AG10803 (cell line): Measurements from ENCODE around the gene TNFAIP8L1.

Experiments
- DNase-seq: peaks from one replicate; pipeline ENCODE4 v3.0.0; 2010; ENCODE audit warnings: low read depth
- H3K4me3 ChIP-seq: 2 replicates; pipeline ENCODE4 v1.5.1; 2011; ENCODE audit warnings: mild to moderate bottlenecking, low read length, control low read depth
- TF ChIP-seq, protein P1 (sequence below): conservative IDR thresholded peaks from 2 replicates; pipeline ENCODE4 v1.5.1; 2011; ENCODE audit warnings: mild to moderate bottlenecking, low read length, control low read depth, inconsistent platforms

The TNFAIP8L1 gene

DNA sequence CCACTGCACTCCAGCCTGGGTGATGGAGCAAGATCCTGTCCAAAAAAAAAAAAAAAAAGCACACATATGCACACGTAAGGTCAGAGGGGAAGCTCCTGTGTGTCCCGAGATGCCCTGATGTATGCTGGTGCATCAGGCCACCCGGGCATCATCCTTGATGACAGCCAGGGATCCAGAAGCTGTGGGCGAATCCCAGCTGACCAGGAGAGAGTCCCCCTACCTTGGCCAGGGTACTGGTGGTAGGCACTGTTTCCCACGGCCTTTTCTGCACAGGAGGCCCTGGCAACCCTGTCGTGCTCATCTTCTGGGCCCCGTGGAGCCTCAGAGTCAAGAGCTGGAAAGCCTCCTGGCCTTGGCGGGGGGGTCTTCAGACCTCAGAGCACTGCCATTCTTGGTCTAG lies 16.8 kb downstream of the TNFAIP8L1 start:
- TF ChIP-seq, protein P1, sequence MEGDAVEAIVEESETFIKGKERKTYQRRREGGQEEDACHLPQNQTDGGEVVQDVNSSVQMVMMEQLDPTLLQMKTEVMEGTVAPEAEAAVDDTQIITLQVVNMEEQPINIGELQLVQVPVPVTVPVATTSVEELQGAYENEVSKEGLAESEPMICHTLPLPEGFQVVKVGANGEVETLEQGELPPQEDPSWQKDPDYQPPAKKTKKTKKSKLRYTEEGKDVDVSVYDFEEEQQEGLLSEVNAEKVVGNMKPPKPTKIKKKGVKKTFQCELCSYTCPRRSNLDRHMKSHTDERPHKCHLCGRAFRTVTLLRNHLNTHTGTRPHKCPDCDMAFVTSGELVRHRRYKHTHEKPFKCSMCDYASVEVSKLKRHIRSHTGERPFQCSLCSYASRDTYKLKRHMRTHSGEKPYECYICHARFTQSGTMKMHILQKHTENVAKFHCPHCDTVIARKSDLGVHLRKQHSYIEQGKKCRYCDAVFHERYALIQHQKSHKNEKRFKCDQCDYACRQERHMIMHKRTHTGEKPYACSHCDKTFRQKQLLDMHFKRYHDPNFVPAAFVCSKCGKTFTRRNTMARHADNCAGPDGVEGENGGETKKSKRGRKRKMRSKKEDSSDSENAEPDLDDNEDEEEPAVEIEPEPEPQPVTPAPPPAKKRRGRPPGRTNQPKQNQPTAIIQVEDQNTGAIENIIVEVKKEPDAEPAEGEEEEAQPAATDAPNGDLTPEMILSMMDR = no peak
- DNase-seq = no peak
- no peak overlapping the region for H3K4me3 ChIP-seq

DNA sequence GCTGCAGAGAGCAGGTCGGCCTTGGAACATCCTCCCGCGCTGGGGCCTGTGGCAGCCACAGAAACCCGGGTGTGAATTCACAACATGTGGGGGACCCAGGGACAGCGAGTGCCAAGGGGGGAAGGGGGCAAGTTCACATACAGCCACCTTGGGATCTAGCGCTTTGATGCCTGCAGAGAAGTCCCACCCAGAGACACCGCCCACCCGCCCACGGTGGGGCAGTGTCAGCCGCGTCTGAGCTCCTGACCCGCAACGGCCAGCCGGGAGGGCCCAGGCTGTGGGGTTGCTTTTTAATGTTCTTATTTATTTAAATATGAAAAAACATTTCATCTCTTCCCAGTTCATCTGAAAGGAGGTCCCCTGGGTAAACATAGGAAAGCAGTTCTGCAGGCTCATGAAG lies 17.9 kb downstream of the TNFAIP8L1 start:
- H3K4me3 ChIP-seq = no peak overlapping the region
- TF ChIP-seq, protein P1 = no peak
- no peak for DNase-seq

DNA sequence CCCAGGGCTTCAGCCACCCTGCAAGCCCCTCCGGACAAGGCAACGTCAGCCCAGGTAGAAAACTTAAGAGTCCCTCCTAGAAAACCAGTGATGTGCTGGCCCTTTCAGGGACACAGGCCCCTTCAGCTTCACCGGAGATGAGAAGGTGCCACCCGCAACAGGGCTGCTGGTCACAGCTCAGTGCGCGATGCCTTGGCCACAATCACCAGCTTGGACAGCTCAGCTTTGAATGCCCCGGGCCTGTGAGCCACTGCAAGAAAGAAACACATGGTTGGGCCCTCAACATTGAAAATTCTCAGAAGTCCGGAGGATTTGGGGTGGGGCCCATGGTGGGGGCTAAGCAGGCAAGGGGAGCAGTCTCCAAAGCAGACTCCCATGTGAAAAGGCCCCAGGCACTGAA lies 18.5 kb downstream of the TNFAIP8L1 start:
- no peak for DNase-seq
- no peak overlapping the region for H3K4me3 ChIP-seq
- TF ChIP-seq, protein P1 = no peak

DNA sequence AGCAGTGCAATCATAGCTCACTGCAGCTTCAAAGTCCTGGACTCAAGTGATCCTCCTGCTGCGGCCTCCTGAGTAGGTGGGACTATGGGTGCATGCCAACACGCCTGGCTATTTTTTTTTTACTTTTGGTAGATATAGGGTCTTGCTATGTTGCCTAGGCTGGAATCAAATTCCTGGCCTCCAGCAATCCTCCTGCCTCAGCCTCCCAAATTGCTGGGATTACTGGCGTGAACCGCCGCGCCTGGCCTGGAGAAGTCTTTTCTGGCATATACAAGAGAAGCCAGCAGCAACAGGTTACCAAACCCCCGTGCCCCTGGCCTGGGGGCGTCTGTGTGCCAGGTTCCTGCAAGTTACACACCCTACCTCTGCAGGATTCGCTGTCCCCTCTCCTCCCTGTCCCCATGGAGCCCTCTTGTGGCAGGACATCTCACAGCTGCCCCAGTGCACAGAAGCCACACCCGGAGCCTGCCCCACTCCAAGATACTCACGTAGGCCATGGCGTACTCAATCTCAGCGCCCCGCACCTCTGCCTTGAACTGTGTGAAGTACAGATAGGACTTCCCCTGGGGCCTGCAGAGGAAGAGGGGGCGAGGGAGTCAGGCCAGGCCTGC lies 21.0 kb downstream of the TNFAIP8L1 start:
- H3K4me3 ChIP-seq = no peak overlapping the region
- DNase-seq = no peak
- TF ChIP-seq, protein P1 = peak; percentile 10; the same call in 1 of the 2 replicates

DNA sequence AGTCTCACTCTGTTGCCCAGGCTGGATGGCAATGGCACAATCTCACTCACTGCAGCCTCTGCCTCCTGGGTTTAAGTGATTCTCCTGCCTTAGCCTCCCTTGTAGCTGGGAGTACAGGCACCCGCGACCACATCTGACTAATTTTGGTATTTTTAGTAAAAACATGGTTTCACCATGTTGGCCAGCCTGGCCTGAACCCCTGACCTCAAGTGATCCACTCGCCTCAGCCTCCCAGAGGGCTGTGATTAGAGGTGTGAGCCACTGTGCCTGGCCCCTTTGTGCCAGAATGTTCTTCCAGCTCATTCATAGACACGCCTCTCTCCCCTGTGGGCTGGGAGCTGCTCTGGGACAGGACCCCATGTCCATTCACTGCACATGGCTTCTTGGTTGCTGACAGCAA lies 21.7 kb downstream of the TNFAIP8L1 start:
- TF ChIP-seq, protein P1 = no peak
- H3K4me3 ChIP-seq = no peak overlapping the region
- DNase-seq = no peak

DNA sequence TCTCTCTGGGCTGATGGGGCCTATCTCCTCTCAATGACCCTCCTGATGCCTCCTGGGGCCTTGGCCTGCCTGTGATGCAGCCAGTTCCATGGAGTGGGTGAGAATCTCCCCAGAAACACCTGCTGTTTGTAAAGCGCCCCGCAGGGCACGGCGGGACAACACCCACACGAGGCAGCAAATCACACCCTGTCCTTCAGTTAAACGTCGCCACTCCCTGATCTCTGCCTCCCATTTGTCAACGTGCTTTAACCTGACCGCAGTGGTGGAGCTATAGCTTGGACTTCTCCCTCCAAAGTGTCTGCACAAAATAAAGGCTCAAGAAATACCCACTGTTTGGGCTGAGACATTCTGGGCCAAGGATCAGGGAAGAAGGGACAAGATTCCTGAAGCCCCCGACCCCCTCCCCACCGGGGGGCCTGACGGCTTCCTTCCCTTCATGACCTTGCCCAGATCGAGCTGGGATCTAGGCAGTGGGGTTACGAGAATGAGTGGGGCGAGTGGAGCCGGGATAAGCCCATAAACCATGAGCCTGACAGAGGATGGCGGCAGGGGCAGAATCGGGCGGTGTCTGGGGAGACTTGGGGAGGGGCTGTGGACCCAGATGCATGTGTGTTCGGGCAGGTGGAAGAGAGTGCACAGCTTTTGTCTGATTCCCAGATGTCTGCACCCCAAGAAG lies 22.8 kb downstream of the TNFAIP8L1 start:
- DNase-seq = no peak
- TF ChIP-seq, protein P1 = no peak
- H3K4me3 ChIP-seq = no peak overlapping the region

DNA sequence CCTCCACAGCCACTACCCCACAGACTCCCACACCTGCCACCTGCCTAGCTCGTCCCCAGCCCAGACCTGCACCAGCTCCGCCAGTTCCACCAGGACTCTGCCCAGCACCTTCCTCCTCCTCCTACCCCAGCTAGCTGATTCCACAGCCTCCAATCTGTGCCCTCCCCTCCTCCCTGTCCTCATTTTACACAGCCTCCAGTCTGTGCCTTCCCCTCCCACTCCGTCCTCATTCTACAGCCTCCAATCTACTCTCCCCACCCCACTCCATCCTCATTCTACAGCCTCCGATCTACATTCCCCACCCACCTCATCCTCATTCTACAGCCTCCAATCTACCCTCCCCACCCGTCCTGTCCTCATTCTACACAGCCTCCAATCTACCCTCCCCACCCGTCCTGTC lies 23.5 kb downstream of the TNFAIP8L1 start:
- no peak overlapping the region for H3K4me3 ChIP-seq
- DNase-seq = no peak
- TF ChIP-seq, protein P1 = no peak
